H9 (cell line): Measurements from ENCODE around the gene KCTD12. TPM values are rescaled to one million over a fixed set of nuclear protein-coding genes. Genes with fewer than 3 reads are reported as not detected.

ENCODE experiments used
- DNase-seq: peaks from one replicate; pipeline ENCODE4 v3.0.0-alpha.2; 2017
- H2AFZ ChIP-seq: one replicate; pipeline ENCODE4 v1.6.1; 2013; ENCODE audit warnings: mild to moderate bottlenecking, low read length, control low read depth, moderate library complexity
- H2AK5ac ChIP-seq: 2 replicates; pipeline ENCODE4 v1.6.1; 2013; ENCODE audit warnings: low read length, control low read depth, mixed read lengths; ENCODE audit not compliant: insufficient read length
- H2BK120ac ChIP-seq: one replicate; pipeline ENCODE4 v1.6.1; 2013; ENCODE audit warnings: low read depth, mild to moderate bottlenecking, low read length, control low read depth, inconsistent platforms; ENCODE audit not compliant: poor library complexity, severe bottlenecking
- H2BK12ac ChIP-seq: 2 replicates; pipeline ENCODE4 v1.6.1; 2013; ENCODE audit warnings: low read length, control low read depth, mixed read lengths, low read depth; ENCODE audit not compliant: insufficient read length
- H2BK15ac ChIP-seq: 2 replicates; pipeline ENCODE4 v1.6.1; 2013; ENCODE audit warnings: low read depth, low read length, control low read depth
- H2BK20ac ChIP-seq: one replicate; pipeline ENCODE4 v1.6.1; 2013; ENCODE audit warnings: low read depth, mild to moderate bottlenecking, low read length, control low read depth, inconsistent platforms; ENCODE audit not compliant: poor library complexity, severe bottlenecking
- H2BK5ac ChIP-seq: 2 replicates; pipeline ENCODE4 v1.6.1; 2013; ENCODE audit warnings: low read length, control low read depth, mixed read lengths; ENCODE audit not compliant: insufficient read length
- H3K14ac ChIP-seq: 2 replicates; pipeline ENCODE4 v1.6.1; 2013; ENCODE audit warnings: low read length, control low read depth; ENCODE audit not compliant: insufficient read depth
- H3K18ac ChIP-seq: 2 replicates; pipeline ENCODE4 v1.6.1; 2013; ENCODE audit warnings: low read depth, mild to moderate bottlenecking, mixed read lengths, low read length, control low read depth; ENCODE audit not compliant: insufficient read length
- H3K23ac ChIP-seq: 2 replicates; pipeline ENCODE4 v1.6.1; 2013; ENCODE audit warnings: low read length, control low read depth, mixed read lengths, low read depth; ENCODE audit not compliant: insufficient read length
- H3K23me2 ChIP-seq: 2 replicates; pipeline ENCODE4 v1.6.1; 2013; ENCODE audit warnings: low read depth, mild to moderate bottlenecking, mixed read lengths, low read length, control low read depth; ENCODE audit not compliant: insufficient read length, poor library complexity, severe bottlenecking
- H3K27ac ChIP-seq: 2 replicates; pipeline ENCODE4 v1.5.1; 2013; ENCODE audit warnings: low read length, control low read depth, mixed read lengths, low read depth; ENCODE audit not compliant: insufficient read length
- H3K27me3 ChIP-seq: 2 replicates; pipeline ENCODE4 v1.6.1; 2013; ENCODE audit warnings: low read length, control low read depth, inconsistent platforms; ENCODE audit not compliant: insufficient read depth
- H3K4ac ChIP-seq: 2 replicates; pipeline ENCODE4 v1.6.1; 2013; ENCODE audit warnings: low read depth, mild to moderate bottlenecking, control low read depth, inconsistent platforms, low read length, moderate library complexity
- H3K4me1 ChIP-seq: 2 replicates; pipeline ENCODE4 v1.6.1; 2013; ENCODE audit warnings: low read length, control low read depth, inconsistent platforms; ENCODE audit not compliant: insufficient read depth
- H3K4me2 ChIP-seq: 2 replicates; pipeline ENCODE4 v1.6.1; 2013; ENCODE audit warnings: low read length, control low read depth, mixed read lengths; ENCODE audit not compliant: insufficient read length, insufficient read depth
- H3K56ac ChIP-seq: 2 replicates; pipeline ENCODE4 v1.6.1; 2013; ENCODE audit warnings: low read depth, mild to moderate bottlenecking, mixed read lengths, low read length, control low read depth; ENCODE audit not compliant: insufficient read length
- H3K79me1 ChIP-seq: 2 replicates; pipeline ENCODE4 v1.6.1; 2013; ENCODE audit warnings: low read depth, mild to moderate bottlenecking, moderate library complexity, low read length, control low read depth, inconsistent platforms; ENCODE audit not compliant: insufficient read depth, poor library complexity, severe bottlenecking
- H3K79me2 ChIP-seq: 2 replicates; pipeline ENCODE4 v1.6.1; 2013; ENCODE audit warnings: low read length, control low read depth, inconsistent platforms; ENCODE audit not compliant: insufficient read depth
- H3K9ac ChIP-seq: 2 replicates; pipeline ENCODE4 v1.6.1; 2013; ENCODE audit warnings: low read length, control low read depth, mixed read lengths; ENCODE audit not compliant: insufficient read length; ENCODE audit errors: extremely low read depth
- H3K9me3 ChIP-seq: one replicate; pipeline ENCODE4 v1.6.1; 2013; ENCODE audit warnings: low read depth, low read length, inconsistent platforms; ENCODE audit not compliant: control insufficient read depth
- H3T11ph ChIP-seq: one replicate; pipeline ENCODE4 v1.6.1; 2013; ENCODE audit warnings: mild to moderate bottlenecking, low read length, control low read depth, inconsistent platforms
- H4K20me1 ChIP-seq: one replicate; pipeline ENCODE4 v1.6.1; 2013; ENCODE audit not compliant: control insufficient read depth, insufficient read length, insufficient read depth
- H4K5ac ChIP-seq: 2 replicates; pipeline ENCODE4 v1.6.1; 2013; ENCODE audit warnings: low read depth, mild to moderate bottlenecking, mixed read lengths, low read length, control low read depth; ENCODE audit not compliant: insufficient read length
- H4K8ac ChIP-seq: replicated peaks from 2 replicates; pipeline ENCODE4 v1.6.1; 2013; ENCODE audit warnings: low read length, control low read depth, mixed read lengths, low read depth; ENCODE audit not compliant: insufficient read length
- H4K91ac ChIP-seq: 2 replicates; pipeline ENCODE4 v1.6.1; 2013; ENCODE audit warnings: low read depth, mild to moderate bottlenecking, moderate library complexity, mixed read lengths, low read length, control low read depth; ENCODE audit not compliant: insufficient read length
- H3K27ac Mint-ChIP-seq, 3 experiments: 2 replicates in 2 of 3; 3 replicates in 1 of 3; pipeline ENCODE4 v1.8.0; 2020 to 2021; ENCODE audit warnings: mixed read lengths in 3 of 3, mild to moderate bottlenecking in 1 of 3, moderate library complexity in 1 of 3
- H3K27me3 Mint-ChIP-seq: 2 replicates; pipeline ENCODE4 v1.8.0; 2021; ENCODE audit warnings: low read depth, mild to moderate bottlenecking, moderate library complexity, mixed read lengths
- H3K36me3 Mint-ChIP-seq, 3 experiments: 2 replicates in 2 of 3; 3 replicates in 1 of 3; pipeline ENCODE4 v1.8.0; 2020 to 2021; ENCODE audit warnings: low read depth in 3 of 3, mixed read lengths in 3 of 3; ENCODE audit not compliant: insufficient read depth in 1 of 3
- H3K4me1 Mint-ChIP-seq, 2 experiments: 2 replicates each; pipeline ENCODE4 v1.8.0; 2020; ENCODE audit warnings: mixed read lengths in 2 of 2
- H3K4me3 Mint-ChIP-seq, 2 experiments: 2 replicates in 1 of 2; 3 replicates in 1 of 2; pipeline ENCODE4 v1.8.0; 2020 to 2021; ENCODE audit warnings: mild to moderate bottlenecking in 2 of 2, mixed read lengths in 2 of 2, moderate library complexity in 1 of 2
- H3K9me3 Mint-ChIP-seq, 2 experiments: 2 replicates in 1 of 2; 3 replicates in 1 of 2; pipeline ENCODE4 v1.8.0; 2020; ENCODE audit warnings: mild to moderate bottlenecking in 2 of 2, mixed read lengths in 2 of 2, moderate library complexity in 1 of 2
- WGBS: extraction: QIAGEN DNeasy Blood & Tissue Kit; methylation state at CpG from one replicate; pipeline ENCODE4 v1.1.7; 2013; ENCODE audit warnings: missing lambda C conversion rate, low lambda C conversion rate, mixed read lengths; ENCODE audit not compliant: insufficient read length; ENCODE audit errors: extremely low coverage; 5-methylcytosine and 5-hydroxymethylcytosine counted together
- total RNA-seq: library from RNA; stranded (reverse); gene quantifications from 2 replicates; pipeline ENCODE4 v1.2.1, GENCODE V29; 2021
- TF ChIP-seq, protein P1 (sequence below): fragments of 200-600 bp; sonication (generic); conservative IDR thresholded peaks from 3 replicates; pipeline ENCODE4 v1.8.0; 2021; ENCODE audit warnings: antibody characterized with exemption, mild to moderate bottlenecking

The KCTD12 gene
- total RNA-seq, 1 experiment from 2014 or later: 3.4 TPM

DNA sequence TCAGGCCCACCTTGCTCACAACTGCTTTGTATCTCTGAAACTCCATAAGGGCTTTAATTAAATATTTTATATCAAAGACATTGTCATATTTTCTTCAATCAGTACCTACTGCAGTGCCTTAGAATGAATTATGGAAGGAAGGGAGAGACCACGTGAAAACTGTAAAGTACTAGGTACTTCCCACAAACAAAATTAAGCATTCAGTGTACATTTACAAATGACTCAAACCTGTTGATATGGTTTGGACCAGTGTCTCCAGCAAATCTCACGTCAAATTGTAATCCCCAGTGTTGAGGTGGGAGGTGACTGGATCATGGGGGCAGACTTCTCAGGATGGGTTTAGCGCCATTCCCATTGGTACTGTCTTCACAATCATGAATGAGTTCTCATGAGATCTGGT is 23.2 kb downstream of the KCTD12 start:
- no peaks in the 10 kb centered on the region for H3K36me3 Mint-ChIP-seq
- H3K9me3 ChIP-seq: no peaks in the 10 kb centered on the region
- no peak overlapping the region for H2AK5ac ChIP-seq
- H4K20me1 ChIP-seq: no peaks in the 10 kb centered on the region
- no peak overlapping the region for H3K18ac ChIP-seq
- no peaks in the 10 kb centered on the region for H3K79me2 ChIP-seq
- H3K4me1 Mint-ChIP-seq: no peaks in the 10 kb centered on the region; a peak in 1 of 4 replicates
- no peak overlapping the region for H3K4me3 Mint-ChIP-seq
- no peaks in the 10 kb centered on the region for H3K4me1 ChIP-seq
- H3K4me2 ChIP-seq: no peak overlapping the region
- no peaks in the 10 kb centered on the region for H3K79me1 ChIP-seq
- no peak overlapping the region for H3K23ac ChIP-seq
- H3K9ac ChIP-seq: no peak overlapping the region
- H2BK5ac ChIP-seq: no peak overlapping the region
- no peak overlapping the region for H3K4ac ChIP-seq
- no CpG with 5 or more reads among the region's 3 CpGs for WGBS
- H3K9me3 Mint-ChIP-seq: no peaks in the 10 kb centered on the region
- no peak overlapping the region for H3K14ac ChIP-seq
- no peak overlapping the region for H2BK12ac ChIP-seq
- no peak overlapping the region for H4K91ac ChIP-seq
- DNase-seq: no peak
- no peak overlapping the region for H2BK20ac ChIP-seq
- no peak overlapping the region for H3K27ac ChIP-seq
- H3K27me3 Mint-ChIP-seq: peaks cover 1% of the 10 kb centered on the region; the same call in 1 of the 2 replicates
- TF ChIP-seq, protein P1, sequence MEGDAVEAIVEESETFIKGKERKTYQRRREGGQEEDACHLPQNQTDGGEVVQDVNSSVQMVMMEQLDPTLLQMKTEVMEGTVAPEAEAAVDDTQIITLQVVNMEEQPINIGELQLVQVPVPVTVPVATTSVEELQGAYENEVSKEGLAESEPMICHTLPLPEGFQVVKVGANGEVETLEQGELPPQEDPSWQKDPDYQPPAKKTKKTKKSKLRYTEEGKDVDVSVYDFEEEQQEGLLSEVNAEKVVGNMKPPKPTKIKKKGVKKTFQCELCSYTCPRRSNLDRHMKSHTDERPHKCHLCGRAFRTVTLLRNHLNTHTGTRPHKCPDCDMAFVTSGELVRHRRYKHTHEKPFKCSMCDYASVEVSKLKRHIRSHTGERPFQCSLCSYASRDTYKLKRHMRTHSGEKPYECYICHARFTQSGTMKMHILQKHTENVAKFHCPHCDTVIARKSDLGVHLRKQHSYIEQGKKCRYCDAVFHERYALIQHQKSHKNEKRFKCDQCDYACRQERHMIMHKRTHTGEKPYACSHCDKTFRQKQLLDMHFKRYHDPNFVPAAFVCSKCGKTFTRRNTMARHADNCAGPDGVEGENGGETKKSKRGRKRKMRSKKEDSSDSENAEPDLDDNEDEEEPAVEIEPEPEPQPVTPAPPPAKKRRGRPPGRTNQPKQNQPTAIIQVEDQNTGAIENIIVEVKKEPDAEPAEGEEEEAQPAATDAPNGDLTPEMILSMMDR: no peak
- no peak overlapping the region for H2BK120ac ChIP-seq
- no peak overlapping the region for H4K8ac ChIP-seq
- no peak overlapping the region for H3K56ac ChIP-seq
- H3T11ph ChIP-seq: no peak overlapping the region
- H3K27ac Mint-ChIP-seq: no peak overlapping the region
- H4K5ac ChIP-seq: no peak overlapping the region
- H2BK15ac ChIP-seq: no peak overlapping the region
- H3K23me2 ChIP-seq: no peaks in the 10 kb centered on the region
- H3K27me3 ChIP-seq: no peaks in the 10 kb centered on the region
- no peak overlapping the region for H2AFZ ChIP-seq
